Measurements from ENCODE around the gene MATN4. TPM values are rescaled to one million over a fixed set of nuclear protein-coding genes. Genes with fewer than 3 reads are reported as not detected.

Gene MATN4
- total and polyA plus RNA-seq, 2 donors (not counting 1 experiment from before 2014, with no cell fraction given), result not detected

DNA sequence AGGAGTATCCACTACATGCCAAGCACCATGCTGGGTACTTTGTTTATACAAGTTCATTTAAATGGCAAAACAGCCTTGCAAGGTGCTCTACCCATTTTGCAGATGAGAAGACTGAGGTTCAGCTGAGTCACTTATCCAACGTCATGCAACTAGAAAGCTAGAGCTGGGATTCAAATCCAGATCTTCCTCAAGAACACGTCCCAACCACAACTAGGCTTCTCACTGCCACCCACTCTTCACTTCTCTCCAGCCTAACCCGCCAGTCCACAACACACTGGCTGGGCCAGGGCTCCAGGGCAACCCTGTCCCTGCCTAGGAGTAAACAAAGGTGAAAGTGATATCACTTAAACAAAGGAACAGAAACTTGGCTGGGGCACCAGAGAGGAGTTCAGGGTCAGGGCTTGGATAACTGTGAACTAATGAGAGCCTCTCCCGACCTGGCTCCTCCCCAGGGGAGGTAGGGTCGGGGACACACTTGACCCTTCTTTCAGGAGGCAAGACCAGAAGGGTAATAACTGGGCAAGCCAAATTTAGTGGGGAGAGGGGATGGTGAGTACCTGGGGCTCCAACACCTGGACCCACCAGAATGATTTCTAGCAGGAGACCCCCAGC, 32.2 kb upstream of the MATN4 start:
- H3K36me3 ChIP-seq (replicated peaks in 1 of 2; ENCODE audit: control extremely low read depth in 1 of 2, control insufficient read depth in 1 of 2, extremely low read depth in 1 of 2, insufficient read depth in 2 of 2, low read length in 1 of 2), result no peaks in the 10 kb centered on the region
- H3K9me3 ChIP-seq (ENCODE audit: control extremely low read depth in 1 of 3, control insufficient read depth in 2 of 3, insufficient read depth in 1 of 3, low read length in 2 of 3), result no peaks in the 10 kb centered on the region
- no peaks in the 10 kb centered on the region for H3K79me2 ChIP-seq (ENCODE audit: control insufficient read depth, insufficient read depth, low read length)
- DNase-seq (no peak), ATAC-seq (ENCODE audit: low read depth) (no peak)
- no peak overlapping the region for H3K9ac ChIP-seq (ENCODE audit: low read length)
- Mint-ChIP-seq H3K27me3 (peaks cover 11% of the 10 kb centered on the region), H3K9me3 (ENCODE audit: insufficient read depth) (no peaks in the 10 kb centered on the region), H3K4me1 (no peaks in the 10 kb centered on the region), H3K27ac (no peak overlapping the region), H3K4me3 (no peak overlapping the region)
- H2AFZ ChIP-seq (ENCODE audit: insufficient read depth, low read depth, low read length, poor library complexity, severe bottlenecking), result no peak overlapping the region
- no peak overlapping the region for H3K4me3 ChIP-seq (ENCODE audit: control extremely low read depth in 1 of 5, extremely low read depth in 1 of 5, insufficient read depth in 1 of 5, low read depth in 2 of 5, low read length in 4 of 5)
- H4K20me1 ChIP-seq (ENCODE audit: control insufficient read depth, insufficient read depth, low read length, poor library complexity, severe bottlenecking), result no peaks in the 10 kb centered on the region
- H3K27ac ChIP-seq (ENCODE audit: low read length in 2 of 2), result no peak overlapping the region
- H3K4me1 ChIP-seq (ENCODE audit: control insufficient read depth in 2 of 2, insufficient read depth in 2 of 2, low read length in 2 of 2), result no peaks in the 10 kb centered on the region
- intact Hi-C loops (cut with micrococcal nuclease), result no loop called here
- TF ChIP-seq EZH2 (IDR thresholded peaks at IDR 0.05; ENCODE audit: borderline replicate concordance, insufficient read depth, low read depth, low read length, poor library complexity, severe bottlenecking), result no peak
- CTCF ChIA-PET, result interaction anchor here (0.9 to 1.8 kb wide), 2 partner anchors 46 to 110 kb away, joined by 3 to 4 read pairs; no protein-coding TSS in a partner anchor
- no peak overlapping the region for H3K4me2 ChIP-seq (replicated peaks; ENCODE audit: low read depth, low read length, poor library complexity, severe bottlenecking)
- 93% methylated on average over 3 of the region's 5 CpGs for WGBS (ENCODE audit: insufficient coverage)
- peaks cover 0 to 16% (median 0%) of the 10 kb centered on the region in 4 experiments for H3K27me3 ChIP-seq (replicated peaks in 1 of 4; ENCODE audit: control extremely low read depth in 1 of 4, control insufficient read depth in 3 of 4, insufficient read depth in 4 of 4, low read length in 3 of 4)
- POLR2A ChIA-PET, result no interaction called here

DNA sequence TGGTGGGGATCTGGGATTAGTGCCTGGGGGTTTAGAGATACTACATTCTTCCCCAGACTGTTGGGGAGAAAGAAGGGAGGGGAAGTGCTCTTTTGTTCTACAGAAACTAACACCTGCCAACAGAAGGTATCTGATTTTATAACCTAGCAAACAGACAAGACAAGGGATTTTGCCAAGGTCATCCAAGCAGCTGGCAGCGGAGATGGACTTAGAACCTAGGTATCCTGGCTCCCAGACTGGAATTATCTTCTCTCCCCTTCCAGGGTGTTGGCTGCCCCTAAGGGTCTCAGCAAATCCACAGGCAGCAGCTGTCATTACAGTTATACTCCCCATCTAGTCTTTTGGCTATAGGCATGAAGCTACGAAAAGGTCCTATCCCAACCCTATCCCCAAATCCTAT, 31.7 kb upstream of the MATN4 start:
- Mint-ChIP-seq H3K4me1 (no peaks in the 10 kb centered on the region), H3K9me3 (ENCODE audit: insufficient read depth) (no peaks in the 10 kb centered on the region), H3K4me3 (no peak overlapping the region), H3K27ac (no peak overlapping the region), H3K27me3 (peaks cover 7% of the 10 kb centered on the region)
- WGBS (ENCODE audit: insufficient coverage), result 94% methylated on average over 2 of the region's 2 CpGs
- ChIA-PET POLR2A (no interaction called here), CTCF (no interaction called here)
- no peak for DNase-seq
- H3K27me3 ChIP-seq (replicated peaks in 1 of 4; ENCODE audit: control extremely low read depth in 1 of 4, control insufficient read depth in 3 of 4, insufficient read depth in 4 of 4, low read length in 3 of 4), result peaks cover 0 to 16% (median 0%) of the 10 kb centered on the region in 4 experiments
- no peaks in the 10 kb centered on the region for H3K4me1 ChIP-seq (ENCODE audit: control insufficient read depth in 2 of 2, insufficient read depth in 2 of 2, low read length in 2 of 2)
- TF ChIP-seq EZH2 (IDR thresholded peaks at IDR 0.05; ENCODE audit: borderline replicate concordance, insufficient read depth, low read depth, low read length, poor library complexity, severe bottlenecking), result no peak
- TF ChIP-seq CTCF (IDR thresholded peaks at IDR 0.05), result no peak
- no peak overlapping the region for H3K9ac ChIP-seq (ENCODE audit: low read length)
- H3K36me3 ChIP-seq (replicated peaks in 1 of 2; ENCODE audit: control extremely low read depth in 1 of 2, control insufficient read depth in 1 of 2, extremely low read depth in 1 of 2, insufficient read depth in 2 of 2, low read length in 1 of 2), result no peaks in the 10 kb centered on the region
- intact Hi-C loops (cut with micrococcal nuclease), result no loop called here
- ATAC-seq (ENCODE audit: low read depth), result no peak
- H3K9me3 ChIP-seq (ENCODE audit: control extremely low read depth in 1 of 3, control insufficient read depth in 2 of 3, insufficient read depth in 1 of 3, low read length in 2 of 3), result no peaks in the 10 kb centered on the region
- no peak overlapping the region for H3K4me3 ChIP-seq (ENCODE audit: control extremely low read depth in 1 of 5, extremely low read depth in 1 of 5, insufficient read depth in 1 of 5, low read depth in 2 of 5, low read length in 4 of 5)
- no peak overlapping the region for H3K4me2 ChIP-seq (replicated peaks; ENCODE audit: low read depth, low read length, poor library complexity, severe bottlenecking)
- no peaks in the 10 kb centered on the region for H3K79me2 ChIP-seq (ENCODE audit: control insufficient read depth, insufficient read depth, low read length)
- H4K20me1 ChIP-seq (ENCODE audit: control insufficient read depth, insufficient read depth, low read length, poor library complexity, severe bottlenecking), result no peaks in the 10 kb centered on the region
- no peak overlapping the region for H3K27ac ChIP-seq (ENCODE audit: low read length in 2 of 2)
- H2AFZ ChIP-seq (ENCODE audit: insufficient read depth, low read depth, low read length, poor library complexity, severe bottlenecking), result no peak overlapping the region
